GM12874 (cell line): ENCODE measurements around the gene CCDC88B.
A peak's percentile ranks its signal among the peaks of the same experiment; 100 is the strongest.

Experiments
- CTCF ChIP-seq: IDR thresholded peaks from 2 replicates; pipeline ENCODE4 v1.5.1; 2011; ENCODE audit warnings: low read depth, mild to moderate bottlenecking, control low read depth, low read length, moderate library complexity; ENCODE audit not compliant: insufficient read depth

CCDC88B gene

GRCh38 chr11:64317325-64317960, 22.6 kb upstream of the CCDC88B start, which contains the start of gene TRMT112:
Gene TRMT112, minus strand, starts transcription at chr11:64317559. Its CDS starts 33 bp downstream, at chr11:64317526.
- TF ChIP-seq CTCF, result no peak

GRCh38 chr11:64317961-64318765, 21.8 kb upstream of the CCDC88B start, which contains the start of gene PRDX5:
Gene PRDX5, plus strand, starts transcription at chr11:64318121. Its CDS starts 95 bp downstream, at chr11:64318216.
- TF ChIP-seq CTCF, result peak; percentile 51; the same call in 1 of the 2 replicates

- TF ChIP-seq CTCF, result no peak
Measured at GRCh38 chr11:64318766-64319761, 20.9 kb upstream of the CCDC88B start.

GRCh38 chr11:64320556-64320955, 19.4 kb upstream of the CCDC88B start:
- no peak for TF ChIP-seq CTCF

- no peak for TF ChIP-seq CTCF
Measured at GRCh38 chr11:64321026-64321425, 19.0 kb upstream of the CCDC88B start.

DNA sequence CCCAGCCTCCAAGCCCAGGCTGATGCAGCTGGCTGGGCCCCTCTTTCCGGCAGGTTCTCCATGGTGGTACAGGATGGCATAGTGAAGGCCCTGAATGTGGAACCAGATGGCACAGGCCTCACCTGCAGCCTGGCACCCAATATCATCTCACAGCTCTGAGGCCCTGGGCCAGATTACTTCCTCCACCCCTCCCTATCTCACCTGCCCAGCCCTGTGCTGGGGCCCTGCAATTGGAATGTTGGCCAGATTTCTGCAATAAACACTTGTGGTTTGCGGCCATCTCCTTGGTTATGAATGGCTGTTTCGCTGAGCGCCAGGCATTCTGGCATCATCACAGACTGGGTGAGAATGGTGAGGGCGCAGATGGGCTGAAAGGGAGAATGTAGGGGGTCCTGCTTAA, 18.5 kb upstream of the CCDC88B start:
- TF ChIP-seq CTCF, result no peak

DNA sequence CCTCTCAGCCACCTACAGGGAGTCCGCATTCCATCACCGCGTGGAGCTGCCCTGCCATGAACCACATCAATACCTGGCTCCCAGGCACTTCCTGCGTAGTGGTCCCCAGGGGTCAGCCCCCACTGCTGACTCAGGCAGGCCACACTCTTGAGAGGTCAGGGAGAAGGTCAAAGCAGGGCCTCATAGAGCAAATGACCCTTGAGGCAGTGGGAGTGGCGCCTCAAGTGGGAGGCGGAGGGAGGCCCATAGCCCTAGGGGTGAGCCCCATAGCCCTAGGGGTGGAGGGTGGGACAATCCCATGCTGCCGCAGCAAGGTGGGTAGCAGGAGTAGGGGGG, 17.1 kb upstream of the CCDC88B start:
- TF ChIP-seq CTCF, result no peak
